ENCODE data around the gene LST1.
"Not testable (repeated sequence)": the region's sequence is repeated elsewhere in the genome, so short reads cannot be mapped to it uniquely, and the experiment has no call there.

LST1 gene

DNA sequence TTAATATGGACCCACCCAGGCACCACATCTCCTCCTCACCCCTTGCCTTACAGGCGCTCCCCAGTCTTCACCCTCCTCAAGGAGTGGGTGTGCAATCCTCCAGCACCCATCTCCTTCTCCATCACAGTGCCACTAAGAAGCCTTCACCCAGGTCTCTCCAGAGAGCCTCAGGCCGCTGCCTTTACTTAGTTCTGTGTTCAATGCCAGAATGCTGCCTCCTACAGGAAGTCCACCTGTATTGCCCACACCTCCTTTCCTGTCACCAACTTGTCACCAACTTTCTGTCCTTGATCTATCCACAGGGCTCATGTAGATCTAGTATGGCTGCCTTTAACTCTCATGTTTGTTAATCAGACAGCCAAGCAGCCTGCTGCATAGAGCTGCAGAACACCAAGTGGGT, 586 bp upstream of the LST1 start:
- Mint-ChIP-seq H3K36me3 (ENCODE audit: low read depth) (peaks cover 13% of the 10 kb centered on the region), H3K4me3 (peak overlapping the region; percentile 78), H3K9me3 (no peaks in the 10 kb centered on the region), H3K27me3 (no peaks in the 10 kb centered on the region), H3K4me1 (ENCODE audit: low read depth) (peaks cover 78% of the 10 kb centered on the region), H3K27ac (peak overlapping the region; percentile 93)

DNA sequence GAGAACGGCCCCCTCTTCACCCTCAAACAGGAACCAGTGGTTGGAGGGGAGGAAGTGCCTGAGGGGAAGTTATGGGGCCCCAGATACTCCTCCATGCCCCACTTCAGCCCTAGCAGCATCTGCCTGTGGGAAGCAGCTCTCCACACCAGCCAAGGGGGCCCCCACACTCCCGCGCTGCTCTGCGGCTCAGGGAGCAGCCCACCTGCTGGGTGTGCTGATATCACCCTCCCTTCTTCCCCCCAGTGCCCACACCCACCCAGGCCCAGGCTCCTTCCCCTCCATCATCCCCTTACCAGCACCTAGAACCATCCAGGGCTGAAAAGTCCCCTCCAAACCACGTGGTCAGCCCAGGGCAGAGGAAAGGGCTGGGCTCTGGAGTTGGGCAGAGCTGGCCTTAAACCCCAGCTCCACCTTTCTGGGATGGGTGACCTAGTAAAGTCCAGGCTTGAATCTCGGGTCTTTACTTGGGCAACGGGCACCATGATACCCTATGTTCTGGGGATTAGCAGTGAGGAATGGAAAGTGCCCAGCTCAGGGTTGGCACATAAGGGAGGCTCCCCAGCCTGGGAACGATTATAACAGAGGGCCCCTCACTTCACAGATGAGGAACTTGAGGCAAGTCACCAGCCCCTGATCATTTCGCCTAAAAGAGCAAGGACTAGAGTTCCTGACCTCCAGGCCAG, 663 bp downstream of the LST1 start:
- H3K4me3 Mint-ChIP-seq: peak overlapping the region; percentile 78
- no peaks in the 10 kb centered on the region for H3K27me3 Mint-ChIP-seq
- H3K4me1 Mint-ChIP-seq (ENCODE audit: low read depth): peaks cover 76% of the 10 kb centered on the region
- H3K9me3 Mint-ChIP-seq: no peaks in the 10 kb centered on the region
- peaks cover 5% of the 10 kb centered on the region for H3K36me3 Mint-ChIP-seq (ENCODE audit: low read depth)
- H3K27ac Mint-ChIP-seq: peak overlapping the region; percentile 90

DNA sequence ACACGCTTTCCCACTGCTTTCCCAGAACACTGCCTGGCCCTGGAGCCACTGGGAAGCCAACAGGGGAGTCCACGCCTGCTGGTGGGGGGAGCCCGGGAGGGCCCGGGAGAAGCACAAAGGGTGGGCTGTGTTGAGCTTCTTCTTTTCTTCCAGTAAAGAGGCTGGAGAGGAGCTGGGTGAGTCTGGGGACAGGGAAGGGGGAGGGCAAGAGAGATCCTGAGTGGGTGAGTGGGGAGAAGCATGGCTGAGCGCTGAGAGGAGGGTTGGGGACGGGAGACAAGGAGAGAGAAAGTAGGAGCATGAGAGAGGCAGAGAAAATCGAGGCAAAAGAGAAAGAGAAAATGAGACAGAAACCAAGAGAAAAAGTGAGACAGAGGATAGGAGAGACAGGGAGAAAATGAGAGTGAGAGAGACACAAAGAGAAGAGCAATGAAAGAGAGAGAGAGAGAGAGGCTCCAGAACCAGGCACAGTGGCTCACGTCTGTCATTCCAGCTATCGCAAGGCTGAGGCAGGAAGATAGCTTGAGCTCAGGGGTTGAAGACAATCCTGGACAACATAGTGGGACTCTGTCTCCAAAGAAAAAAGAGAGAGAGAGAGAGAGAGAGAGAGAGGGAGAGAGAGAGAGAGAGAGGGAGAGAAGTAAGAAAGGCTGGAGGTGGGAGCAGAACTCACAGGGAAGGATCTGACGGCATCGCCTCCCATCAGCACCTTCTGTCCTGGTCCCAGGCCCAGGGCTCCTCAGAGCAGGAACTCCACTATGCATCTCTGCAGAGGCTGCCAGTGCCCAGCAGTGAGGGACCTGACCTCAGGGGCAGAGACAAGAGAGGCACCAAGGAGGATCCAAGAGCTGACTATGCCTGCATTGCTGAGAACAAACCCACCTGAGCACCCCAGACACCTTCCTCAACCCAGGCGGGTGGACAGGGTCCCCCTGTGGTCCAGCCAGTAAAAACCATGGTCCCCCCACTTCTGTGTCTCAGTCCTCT, 2.0 kb downstream of the LST1 start:
- H3K4me3 Mint-ChIP-seq: peak overlapping the region; percentile 80
- H3K4me1 Mint-ChIP-seq (ENCODE audit: low read depth): peaks cover 76% of the 10 kb centered on the region
- H3K27me3 Mint-ChIP-seq: no peaks in the 10 kb centered on the region
- peaks cover 5% of the 10 kb centered on the region for H3K36me3 Mint-ChIP-seq (ENCODE audit: low read depth)
- H3K27ac Mint-ChIP-seq: peak overlapping the region; percentile 96
- H3K9me3 Mint-ChIP-seq: no peaks in the 10 kb centered on the region

DNA sequence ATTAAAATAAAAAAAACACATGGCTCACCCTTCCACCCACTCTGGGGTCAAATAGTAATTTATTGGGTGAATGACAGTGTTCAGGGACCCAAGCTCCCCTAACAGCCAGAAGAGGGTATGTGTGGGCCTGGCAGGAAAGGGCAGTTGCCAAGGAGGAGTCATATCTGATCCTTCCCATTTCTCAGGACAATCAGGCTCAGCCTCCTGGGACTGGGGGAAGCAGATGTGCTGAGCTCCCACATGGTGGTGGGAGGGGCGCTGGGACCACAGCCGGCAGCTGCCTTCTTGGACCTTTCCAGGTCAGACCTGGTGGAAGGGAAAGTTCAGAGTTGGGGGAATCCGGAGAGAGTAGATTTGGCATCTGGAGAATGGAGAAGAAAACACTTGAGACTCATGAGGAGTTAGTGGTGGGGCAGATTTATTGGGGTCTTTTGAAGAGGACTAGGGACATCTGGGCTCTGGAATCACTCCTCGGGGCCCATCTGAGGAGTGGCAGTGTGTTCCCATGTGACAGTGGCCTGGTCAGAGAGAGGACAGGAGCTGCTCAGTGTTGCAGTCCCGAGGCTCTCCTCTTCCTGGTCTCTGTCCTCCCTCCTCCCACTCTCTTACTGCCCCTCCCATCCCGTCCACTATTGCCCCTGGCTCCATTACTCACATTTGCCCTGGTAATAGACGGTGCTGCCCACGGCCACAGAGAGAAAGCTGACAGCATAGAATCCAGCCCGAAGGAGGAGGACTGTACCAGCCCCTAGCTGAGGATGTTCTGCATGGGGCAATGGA, 3.0 kb downstream of the LST1 start:
- Mint-ChIP-seq H3K9me3 (no peaks in the 10 kb centered on the region), H3K4me3 (peak overlapping the region; percentile 22), H3K27me3 (no peaks in the 10 kb centered on the region), H3K36me3 (ENCODE audit: low read depth) (peaks cover 5% of the 10 kb centered on the region), H3K4me1 (ENCODE audit: low read depth) (peaks cover 77% of the 10 kb centered on the region), H3K27ac (peak overlapping the region; percentile 32)

DNA sequence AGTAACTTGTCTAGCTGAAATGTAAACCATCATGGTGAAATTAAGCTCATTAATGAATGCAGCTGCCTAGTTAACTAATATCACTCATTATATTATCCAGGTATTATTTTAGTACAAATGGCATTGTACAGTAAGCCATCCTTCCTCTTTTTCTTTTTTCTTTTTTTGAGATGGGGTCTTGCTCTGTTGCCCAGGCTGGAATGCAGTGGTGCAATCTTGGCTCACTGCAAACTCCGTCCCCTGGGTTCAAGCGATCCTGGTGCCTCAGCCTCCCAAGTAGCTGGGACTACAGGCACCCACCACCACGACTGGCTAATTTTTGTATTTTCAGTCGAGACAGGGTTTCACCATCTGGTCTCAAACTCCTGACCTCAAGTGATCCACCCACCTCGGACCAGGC, 4.6 kb downstream of the LST1 start:
- not testable (repeated sequence) for H3K36me3 Mint-ChIP-seq (ENCODE audit: low read depth)

DNA sequence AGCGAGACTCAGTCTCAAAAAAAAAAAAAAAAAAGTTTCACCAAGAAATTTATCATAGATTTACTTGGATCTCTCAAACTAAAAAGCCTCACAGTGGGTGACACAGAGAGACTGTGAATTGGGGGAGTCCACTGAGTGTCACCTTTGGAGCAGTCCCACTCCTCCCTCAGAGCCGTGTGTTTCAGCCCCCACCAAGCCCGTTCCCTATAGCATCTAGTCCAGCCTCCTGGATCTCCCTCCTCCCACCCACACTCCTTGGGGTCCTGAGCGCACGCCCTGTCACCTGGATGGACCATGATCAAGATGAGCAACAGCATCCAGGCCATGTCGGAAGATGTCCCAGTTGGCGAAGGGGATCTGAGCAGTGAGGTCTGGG, 6.3 kb downstream of the LST1 start:
- no peaks in the 10 kb centered on the region for H3K9me3 Mint-ChIP-seq
- peak overlapping the region; percentile 64 for H3K27ac Mint-ChIP-seq
- no peaks in the 10 kb centered on the region for H3K27me3 Mint-ChIP-seq
- peaks cover 68% of the 10 kb centered on the region for H3K4me1 Mint-ChIP-seq (ENCODE audit: low read depth)
- peak overlapping the region; percentile 58 for H3K4me3 Mint-ChIP-seq
- H3K36me3 Mint-ChIP-seq (ENCODE audit: low read depth): peaks cover 5% of the 10 kb centered on the region

More for the DNA sequence above, 4.6 kb downstream of the LST1 start:
- H3K9me3 Mint-ChIP-seq, H3K27ac Mint-ChIP-seq, H3K4me3 Mint-ChIP-seq, H3K27me3 Mint-ChIP-seq: not testable (repeated sequence)
- H3K4me1 Mint-ChIP-seq (ENCODE audit: low read depth): peaks cover 69% of the 10 kb centered on the region

DNA sequence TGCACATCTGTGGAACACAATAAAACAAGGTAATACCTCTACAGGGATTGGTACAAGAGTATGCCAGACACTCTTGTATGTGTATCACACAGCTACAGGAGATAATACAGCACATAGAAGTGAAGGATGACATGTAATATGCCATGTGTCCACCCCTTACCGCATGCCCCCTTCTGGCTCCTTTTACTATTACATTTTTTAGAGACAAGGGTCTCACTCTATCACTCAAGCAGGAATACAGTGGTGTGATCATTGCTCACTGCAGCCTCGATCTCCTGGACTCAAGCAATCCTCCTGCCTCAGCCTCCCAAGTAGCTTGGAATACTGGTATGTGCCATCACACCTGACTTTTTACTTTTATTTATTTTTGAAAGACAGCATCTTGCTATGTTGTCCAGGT, 10.9 kb downstream of the LST1 start:
- Mint-ChIP-seq H3K4me1 (ENCODE audit: low read depth) (peaks cover 55% of the 10 kb centered on the region), H3K27ac (peak overlapping the region; percentile 61), H3K36me3 (ENCODE audit: low read depth) (no peaks in the 10 kb centered on the region), H3K4me3 (no peak overlapping the region), H3K27me3 (no peaks in the 10 kb centered on the region), H3K9me3 (no peaks in the 10 kb centered on the region)

DNA sequence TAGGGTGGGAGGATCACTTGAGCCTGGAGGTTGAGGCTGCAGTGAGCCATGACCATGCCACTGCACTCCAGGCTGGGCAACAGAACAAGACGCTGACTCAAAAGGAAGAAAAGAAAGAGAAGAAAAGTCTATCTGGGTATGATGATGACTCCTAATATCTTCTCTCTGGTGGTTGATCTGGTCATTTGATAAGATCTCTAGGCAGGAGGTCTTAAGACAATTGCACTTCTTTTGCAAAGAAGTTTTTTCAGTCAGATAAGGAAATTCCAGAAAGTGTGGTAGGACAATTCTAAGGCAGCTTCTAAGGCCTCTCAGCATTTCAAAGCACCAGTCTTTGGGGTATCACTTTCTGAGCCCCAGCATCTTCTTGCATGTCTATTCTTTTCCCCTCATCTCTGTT, 21.2 kb downstream of the LST1 start:
- Mint-ChIP-seq H3K9me3 (no peaks in the 10 kb centered on the region), H3K27me3 (no peaks in the 10 kb centered on the region), H3K27ac (no peak overlapping the region), H3K4me3 (no peak overlapping the region), H3K36me3 (ENCODE audit: low read depth) (no peaks in the 10 kb centered on the region), H3K4me1 (ENCODE audit: low read depth) (no peaks in the 10 kb centered on the region)

DNA sequence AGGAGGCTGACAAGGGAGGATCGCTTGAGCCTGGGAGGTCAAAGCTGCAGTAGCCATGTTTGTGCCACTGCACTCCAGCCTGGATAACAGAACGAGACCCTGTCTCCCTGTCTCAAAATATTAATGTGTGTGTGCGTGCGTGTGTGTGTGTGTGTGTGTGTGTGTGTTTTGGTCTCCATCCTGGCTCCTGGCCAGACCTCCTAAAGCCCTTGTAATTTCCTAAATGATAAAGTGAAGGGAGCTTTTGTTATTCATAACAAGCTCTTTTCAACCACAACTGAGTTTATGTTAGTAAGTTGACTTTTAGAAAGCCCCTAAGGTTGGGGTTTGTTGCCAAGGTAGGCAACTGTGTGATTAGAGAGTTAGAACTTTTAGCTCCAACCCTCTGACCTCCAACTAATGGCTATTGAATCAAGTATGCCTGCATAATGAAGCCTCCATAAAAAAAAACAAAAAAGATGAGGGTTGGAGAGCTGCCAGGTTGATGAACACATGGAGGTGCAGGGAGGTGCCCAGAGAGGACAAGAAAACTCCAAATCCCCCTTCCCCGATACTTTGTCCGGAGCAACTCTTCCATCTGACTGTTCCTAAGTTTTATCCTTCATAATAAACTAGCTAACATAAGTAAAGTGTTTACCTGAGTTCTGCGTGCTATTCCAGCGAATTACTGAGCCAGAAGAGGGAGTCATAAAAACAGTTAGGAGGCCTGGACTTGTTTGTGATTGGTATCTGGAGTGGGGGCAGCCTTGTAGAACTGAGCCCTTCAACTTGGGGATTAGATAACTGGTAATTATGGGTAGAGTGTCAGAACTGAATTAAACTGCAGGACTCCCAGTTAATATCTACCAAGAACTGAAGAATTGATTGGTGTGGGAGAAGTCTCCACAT, 23.7 kb downstream of the LST1 start:
- H3K27me3 Mint-ChIP-seq: no peaks in the 10 kb centered on the region
- no peaks in the 10 kb centered on the region for H3K9me3 Mint-ChIP-seq
- H3K27ac Mint-ChIP-seq: no peak overlapping the region

DNA sequence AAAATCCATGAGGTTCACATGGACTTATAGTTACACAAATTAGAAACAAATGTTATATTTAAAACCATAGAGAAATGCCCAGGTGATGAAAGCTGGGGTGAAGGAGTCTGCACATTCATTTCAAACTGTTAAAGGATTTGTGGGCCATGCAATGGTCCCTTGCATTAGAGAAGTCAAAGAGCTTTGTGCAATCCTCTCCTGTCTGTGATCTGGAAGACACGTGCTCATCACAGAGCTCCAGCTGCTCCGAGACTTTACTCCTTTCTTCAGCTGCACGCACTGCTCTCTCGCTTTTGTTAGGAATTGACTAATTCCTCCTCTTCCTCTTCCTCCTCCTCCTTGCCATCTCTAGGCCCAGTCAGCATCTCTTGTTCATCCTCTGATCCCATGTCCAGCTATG, 24.9 kb downstream of the LST1 start:
- no peaks in the 10 kb centered on the region for H3K36me3 Mint-ChIP-seq (ENCODE audit: low read depth)

More for the DNA sequence above, 23.7 kb downstream of the LST1 start:
- Mint-ChIP-seq H3K36me3 (ENCODE audit: low read depth) (no peaks in the 10 kb centered on the region), H3K4me3 (no peak overlapping the region), H3K4me1 (ENCODE audit: low read depth) (peaks cover 8% of the 10 kb centered on the region)

DNA sequence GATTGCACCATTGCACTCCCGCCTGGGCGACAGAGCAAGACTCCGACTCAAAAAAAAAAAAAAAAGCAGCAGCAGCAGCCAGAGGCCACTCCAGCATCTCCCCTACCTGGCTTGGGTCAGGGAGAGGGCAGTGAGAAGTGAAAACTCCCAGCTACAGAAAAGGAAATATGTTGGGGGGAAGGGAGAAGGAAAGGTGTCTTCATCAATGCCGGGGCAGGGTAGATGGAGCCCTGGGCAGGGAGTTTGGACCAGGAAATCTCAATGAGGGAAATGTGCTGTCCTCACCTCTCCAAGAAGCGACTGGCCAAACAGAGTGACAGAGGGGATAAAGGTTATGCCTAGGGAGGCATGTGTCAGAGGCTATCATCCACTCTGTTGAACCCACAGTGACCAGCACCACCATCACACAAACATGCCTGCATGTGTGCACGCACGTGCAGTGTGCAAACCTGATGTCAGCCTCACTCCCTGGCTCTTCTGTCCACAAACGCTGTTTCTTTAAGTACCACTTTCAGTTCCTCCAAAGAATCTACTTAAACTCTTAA, 28.1 kb downstream of the LST1 start:
- Mint-ChIP-seq H3K27ac (no peak overlapping the region), H3K4me3 (no peak overlapping the region), H3K27me3 (no peaks in the 10 kb centered on the region), H3K36me3 (ENCODE audit: low read depth) (peaks cover 11% of the 10 kb centered on the region), H3K9me3 (no peaks in the 10 kb centered on the region), H3K4me1 (ENCODE audit: low read depth) (peaks cover 48% of the 10 kb centered on the region)

More for the DNA sequence above, 24.9 kb downstream of the LST1 start:
- H3K9me3 Mint-ChIP-seq: no peaks in the 10 kb centered on the region
- H3K4me3 Mint-ChIP-seq: no peak overlapping the region
- H3K27ac Mint-ChIP-seq: no peak overlapping the region
- H3K4me1 Mint-ChIP-seq (ENCODE audit: low read depth): peaks cover 20% of the 10 kb centered on the region
- H3K27me3 Mint-ChIP-seq: no peaks in the 10 kb centered on the region

DNA sequence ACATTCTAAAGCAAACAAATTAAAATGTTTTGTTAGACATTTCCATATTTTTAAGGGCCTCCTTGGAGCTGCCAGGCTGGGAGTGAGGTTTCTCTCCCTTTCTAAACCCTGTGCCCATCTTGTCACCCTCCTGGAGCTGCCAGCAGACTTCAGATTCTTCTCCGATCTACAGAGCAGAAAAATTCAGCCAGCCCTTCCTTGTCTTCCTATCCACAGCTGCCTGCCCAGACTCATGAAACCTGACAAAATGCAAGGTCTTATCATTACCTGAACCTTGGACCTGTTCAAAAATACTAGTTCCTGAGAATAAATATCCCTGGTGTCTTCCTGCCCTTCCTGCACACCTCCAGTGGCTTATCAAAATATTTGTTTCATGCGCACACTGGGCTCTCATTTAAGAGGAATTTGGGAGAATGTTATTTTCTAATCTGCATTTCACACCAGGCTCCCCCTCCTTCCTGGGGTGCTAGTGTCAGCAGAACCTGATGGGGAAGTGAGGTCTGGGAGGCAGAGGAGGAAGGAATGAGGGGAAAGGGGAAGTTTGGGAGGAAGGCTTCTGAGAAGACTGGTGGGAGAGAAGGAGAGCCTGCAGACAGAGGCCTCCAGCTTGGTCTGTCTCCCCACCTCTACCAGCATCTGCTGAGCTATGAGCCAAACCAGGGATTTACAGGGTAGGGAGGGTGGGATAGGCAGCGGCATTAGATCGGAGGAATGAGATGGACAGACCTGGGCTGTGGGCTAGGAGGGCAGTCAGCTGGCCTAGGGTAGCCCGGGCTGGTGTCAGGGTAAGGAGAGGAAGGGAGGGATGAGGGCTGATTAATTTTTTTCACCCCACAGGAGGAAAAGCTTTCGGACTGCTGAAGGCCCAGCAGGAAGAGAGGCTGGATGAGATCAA, 28.9 kb downstream of the LST1 start, which contains the start of gene AIF1:
Gene AIF1, plus strand, starts transcription at position 551 of the 895 bp plus-strand sequence. Its CDS starts 96 bp downstream, at position 647.
- no peaks in the 10 kb centered on the region for H3K27me3 Mint-ChIP-seq
- peaks cover 16% of the 10 kb centered on the region for H3K36me3 Mint-ChIP-seq (ENCODE audit: low read depth)
- H3K4me3 Mint-ChIP-seq: peak within 1 kb of the TSS; percentile 90
- no peaks in the 10 kb centered on the region for H3K9me3 Mint-ChIP-seq
- peaks cover 54% of the 10 kb centered on the region for H3K4me1 Mint-ChIP-seq (ENCODE audit: low read depth)
- peak within 1 kb of the TSS; percentile 91 for H3K27ac Mint-ChIP-seq

DNA sequence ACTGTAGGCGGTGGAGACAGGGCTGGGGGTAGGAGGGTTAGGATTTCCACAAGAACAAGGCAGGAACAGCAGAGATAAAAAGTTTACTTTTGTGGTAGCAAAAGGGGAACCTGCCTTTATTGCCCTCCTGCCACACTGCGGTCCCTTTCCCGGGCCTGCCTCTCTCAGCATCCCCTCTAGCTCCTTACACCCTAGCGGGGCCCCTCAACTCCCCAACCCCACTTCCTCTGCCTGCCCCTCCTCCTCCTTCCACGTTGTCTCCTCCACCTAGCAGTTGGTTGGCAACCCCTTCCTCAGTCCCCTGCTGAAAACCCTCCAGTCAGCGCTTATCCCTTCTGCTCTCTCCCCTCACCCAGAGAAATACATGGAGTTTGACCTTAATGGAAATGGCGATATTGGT, 29.7 kb downstream of the LST1 start:
- peak overlapping the region; percentile 91 for H3K27ac Mint-ChIP-seq
- peaks cover 54% of the 10 kb centered on the region for H3K4me1 Mint-ChIP-seq (ENCODE audit: low read depth)
- H3K9me3 Mint-ChIP-seq: no peaks in the 10 kb centered on the region
- H3K36me3 Mint-ChIP-seq (ENCODE audit: low read depth): peaks cover 16% of the 10 kb centered on the region
- H3K27me3 Mint-ChIP-seq: no peaks in the 10 kb centered on the region
- peak overlapping the region; percentile 90 for H3K4me3 Mint-ChIP-seq

Data from stimulated activated naive CD8-positive, alpha-beta T cell treated with anti-CD3 and anti-CD28 coated beads, Interleukin-15, Interleukin-2, amounts not matched to agents 100 ng/mL and 50 ng/mL, for 24 hours (primary cell).